CD4-positive, alpha-beta T cell treated with Interleukin-6 at 100 ng/mL for 8 hours (primary cell): Measurements from ENCODE around the gene PITX2.

ENCODE experiments used
- DNase-seq: peaks from one replicate; pipeline ENCODE4 v3.0.0-alpha.2; 2020; ENCODE audit warnings: mixed read lengths, low spot score

Gene PITX2

DNA sequence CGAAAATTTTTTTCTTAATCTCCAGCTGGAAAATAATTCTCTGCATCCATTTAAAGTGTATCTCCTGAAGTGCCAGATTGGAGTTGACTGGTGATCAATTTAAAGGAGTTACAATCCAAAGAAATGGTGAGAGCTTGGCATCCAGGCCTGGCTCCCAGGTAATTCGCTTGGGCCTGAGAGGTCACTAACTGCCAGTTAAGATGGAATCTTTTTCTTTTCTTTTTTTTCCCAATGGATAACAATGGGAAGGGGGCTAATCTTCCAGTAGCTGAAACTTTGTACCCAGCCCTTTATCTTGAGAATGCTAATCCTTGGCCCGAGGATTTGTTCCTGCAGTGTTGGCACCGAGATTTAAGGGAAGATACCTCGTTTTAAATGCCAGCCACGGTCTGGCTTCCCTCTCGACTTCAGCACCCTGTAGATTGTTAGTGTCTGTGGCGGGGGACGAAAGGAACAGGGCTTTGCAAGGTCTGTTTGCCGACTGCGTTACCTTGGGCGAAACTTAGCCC lies 13.3 kb upstream of the PITX2 start:
- DNase-seq = no peak

- DNase-seq = no peak
Observed at GRCh38 chr4:110635163-110635865, 12.4 kb upstream of the PITX2 start.

GRCh38 chr4:110634350-110635162 lies 11.7 kb upstream of the PITX2 start:
- no peak for DNase-seq

GRCh38 chr4:110633358-110634341 lies 10.8 kb upstream of the PITX2 start:
- DNase-seq = no peak

GRCh38 chr4:110632506-110633357 lies 9.9 kb upstream of the PITX2 start:
- DNase-seq = no peak

DNA sequence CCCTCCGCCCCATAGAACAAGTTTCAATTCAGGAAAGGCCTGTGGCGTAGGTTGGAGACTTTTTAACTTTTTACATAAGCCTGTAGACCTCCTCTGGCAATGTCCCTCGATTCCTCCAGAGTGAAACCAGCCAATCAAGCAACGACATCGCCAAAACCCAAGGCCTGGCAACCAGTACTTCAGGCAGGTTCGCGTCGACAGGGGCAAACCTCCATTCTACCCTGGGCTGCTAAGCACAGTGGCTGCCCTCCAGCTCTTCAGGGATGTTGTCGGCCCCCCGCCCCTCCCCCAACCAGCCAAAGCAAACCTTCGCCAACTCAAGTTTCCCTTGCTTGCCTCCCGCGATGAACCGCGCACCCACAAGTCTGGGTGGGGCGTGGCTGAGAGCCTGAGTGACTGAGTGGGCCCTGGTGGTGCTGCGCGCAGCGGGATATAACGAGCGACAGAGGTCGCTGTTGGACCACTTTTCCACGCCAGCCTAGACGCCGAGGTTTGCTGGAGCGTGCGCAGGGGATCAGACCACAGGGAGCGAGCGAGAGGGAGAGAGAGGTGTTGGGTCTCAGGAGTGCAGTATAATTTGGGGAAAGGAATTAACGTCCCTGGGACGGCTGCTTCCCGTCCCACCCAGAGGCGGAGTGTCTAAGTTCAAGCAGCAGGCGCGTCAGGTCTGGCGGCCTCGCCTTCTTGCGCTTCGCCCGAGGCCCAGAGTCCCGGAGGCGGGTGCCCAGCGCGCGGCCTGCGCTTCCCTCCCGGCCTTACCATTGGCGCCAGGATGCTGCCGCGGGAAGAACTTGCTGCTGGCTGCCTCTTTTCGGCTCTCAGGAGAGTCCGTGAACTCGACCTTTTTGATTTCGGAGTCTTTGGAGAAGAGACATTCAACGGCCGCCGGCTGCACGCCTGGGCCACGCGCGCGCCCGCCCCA lies 9.0 kb upstream of the PITX2 start:
- DNase-seq = no peak

- DNase-seq = no peak
Observed at GRCh38 chr4:110630688-110631402, 8.0 kb upstream of the PITX2 start.

DNA sequence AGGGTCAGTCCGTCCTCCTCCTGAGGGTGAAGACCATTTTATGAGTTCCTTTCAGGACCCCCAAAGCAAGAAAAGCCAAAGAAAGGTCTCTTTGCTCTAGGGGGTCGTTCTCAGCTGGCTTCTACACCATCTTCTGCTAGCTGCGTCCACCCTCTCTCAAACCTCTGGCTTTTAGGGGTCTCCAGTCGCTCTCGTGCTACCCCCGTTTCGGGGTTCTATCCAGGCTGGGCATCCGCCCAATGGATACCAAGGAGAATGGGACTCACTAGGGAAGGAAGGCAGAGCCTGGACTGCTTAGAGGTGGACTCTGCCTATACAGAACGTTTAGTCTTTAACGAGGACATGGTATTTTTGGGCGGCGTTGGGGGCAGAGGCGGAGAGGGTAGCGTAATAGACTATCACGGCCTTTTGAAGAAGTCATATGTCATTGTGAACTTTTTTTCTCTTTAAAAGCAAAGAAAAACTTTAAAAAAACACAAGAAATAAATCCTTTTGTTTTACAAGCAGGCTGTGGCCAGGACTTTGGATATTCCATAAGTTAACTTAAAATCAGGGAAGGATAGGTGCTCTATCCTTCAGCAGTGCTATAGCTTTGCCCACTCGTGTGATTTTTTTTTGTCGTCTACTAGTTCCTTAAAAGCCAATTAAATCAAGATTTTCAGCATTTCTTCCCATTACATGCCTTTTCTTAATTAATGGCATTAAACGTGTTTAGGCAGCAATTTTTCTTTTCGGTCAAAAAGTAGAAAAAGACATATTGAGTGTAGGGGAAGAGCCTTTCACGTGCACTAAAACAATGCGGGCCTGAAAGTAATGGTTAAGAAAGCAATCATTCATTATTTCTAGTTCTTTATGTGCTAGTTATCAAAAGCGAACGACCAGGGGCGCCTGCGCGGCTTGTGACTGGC lies 7.2 kb upstream of the PITX2 start:
- DNase-seq = no peak

DNA sequence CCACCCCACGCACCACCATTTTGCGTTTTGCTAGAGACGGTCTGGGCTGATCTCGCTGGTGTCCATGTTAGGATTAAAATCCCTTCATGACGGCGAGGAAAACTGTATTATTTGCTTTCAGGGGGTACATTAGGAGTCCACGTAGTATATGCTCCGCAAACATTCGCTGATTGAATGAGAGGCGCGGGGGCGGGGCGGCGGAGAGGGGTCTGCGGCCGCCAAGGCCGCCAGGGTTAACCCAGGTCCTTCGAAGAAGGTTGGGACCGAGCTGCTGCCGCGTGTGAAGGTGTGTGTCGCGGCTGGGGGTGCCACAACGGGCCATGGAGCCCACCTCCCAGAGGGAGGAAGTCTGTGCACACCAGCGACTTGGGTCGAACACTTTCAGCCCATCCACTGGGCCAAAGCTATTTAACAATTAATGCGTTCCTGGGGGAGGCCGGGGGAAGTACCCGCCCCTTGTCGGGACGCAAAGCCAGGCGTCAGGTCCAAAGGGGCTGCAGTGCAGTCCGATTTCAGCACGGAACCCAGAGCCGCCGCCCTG lies 6.4 kb upstream of the PITX2 start:
- DNase-seq = no peak

- no peak for DNase-seq
Observed at GRCh38 chr4:110628663-110629213, 5.9 kb upstream of the PITX2 start.

DNA sequence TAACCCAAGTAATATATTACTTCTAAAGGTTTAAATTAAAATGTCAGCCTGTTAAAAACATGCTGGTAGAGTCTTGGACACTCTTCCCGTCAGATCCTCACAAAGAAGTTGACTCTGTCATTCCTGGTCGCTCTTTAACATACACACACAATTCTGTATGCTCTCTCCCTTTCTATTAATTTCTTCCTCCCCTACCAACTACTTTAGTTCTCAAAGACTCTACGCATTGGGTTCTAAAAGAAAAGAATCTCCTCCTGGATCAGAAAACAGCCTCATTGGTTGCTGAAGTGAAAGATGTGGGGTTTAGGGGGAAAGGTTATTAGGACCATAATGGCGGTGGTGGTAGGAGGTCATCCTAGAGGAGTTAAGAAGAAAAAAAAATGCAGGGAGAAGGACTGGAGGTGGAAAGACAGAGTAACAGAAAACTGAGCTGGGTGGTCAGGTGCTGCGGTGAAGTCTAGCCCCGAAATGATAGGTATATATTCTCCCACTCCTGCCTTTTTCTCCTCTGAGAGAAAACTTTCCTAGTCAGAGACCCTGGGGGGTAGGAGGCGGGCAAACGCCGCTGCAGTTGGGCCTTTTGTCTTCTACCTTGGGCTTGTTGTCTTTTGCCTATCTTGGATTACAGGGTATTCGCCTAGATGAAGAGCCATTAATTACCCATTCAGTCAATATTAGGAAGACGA lies 5.2 kb upstream of the PITX2 start:
- no peak for DNase-seq

DNA sequence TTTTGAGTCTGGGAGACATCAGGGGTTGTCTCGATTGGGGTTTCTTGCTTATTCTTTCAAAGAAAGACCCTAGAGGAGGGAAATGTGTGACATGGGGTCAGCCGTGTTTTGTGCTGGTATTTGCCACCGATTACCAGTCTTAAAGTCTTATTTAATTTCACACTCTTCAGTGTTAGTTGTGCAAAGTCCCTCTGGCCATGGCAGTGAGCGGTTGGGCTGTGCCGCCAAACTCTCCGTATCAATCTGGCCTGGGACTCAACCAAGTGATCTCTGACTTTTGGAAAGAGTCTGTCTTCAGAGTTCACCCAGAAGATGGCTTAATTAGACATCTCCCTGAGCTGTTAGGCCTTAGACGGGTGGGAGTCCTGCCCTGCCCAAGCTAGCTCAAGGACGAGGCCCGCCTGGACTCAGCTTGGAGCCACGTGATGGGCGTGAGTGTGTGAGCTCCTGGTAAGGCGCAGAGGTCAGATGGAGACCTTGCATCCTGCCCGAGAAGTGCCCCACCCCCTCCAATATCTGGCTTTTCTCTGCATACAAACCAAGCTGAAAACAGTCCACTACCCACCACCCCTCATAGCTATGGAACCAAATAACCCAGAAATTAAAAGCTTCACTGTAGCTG lies 3.8 kb upstream of the PITX2 start:
- no peak for DNase-seq

DNA sequence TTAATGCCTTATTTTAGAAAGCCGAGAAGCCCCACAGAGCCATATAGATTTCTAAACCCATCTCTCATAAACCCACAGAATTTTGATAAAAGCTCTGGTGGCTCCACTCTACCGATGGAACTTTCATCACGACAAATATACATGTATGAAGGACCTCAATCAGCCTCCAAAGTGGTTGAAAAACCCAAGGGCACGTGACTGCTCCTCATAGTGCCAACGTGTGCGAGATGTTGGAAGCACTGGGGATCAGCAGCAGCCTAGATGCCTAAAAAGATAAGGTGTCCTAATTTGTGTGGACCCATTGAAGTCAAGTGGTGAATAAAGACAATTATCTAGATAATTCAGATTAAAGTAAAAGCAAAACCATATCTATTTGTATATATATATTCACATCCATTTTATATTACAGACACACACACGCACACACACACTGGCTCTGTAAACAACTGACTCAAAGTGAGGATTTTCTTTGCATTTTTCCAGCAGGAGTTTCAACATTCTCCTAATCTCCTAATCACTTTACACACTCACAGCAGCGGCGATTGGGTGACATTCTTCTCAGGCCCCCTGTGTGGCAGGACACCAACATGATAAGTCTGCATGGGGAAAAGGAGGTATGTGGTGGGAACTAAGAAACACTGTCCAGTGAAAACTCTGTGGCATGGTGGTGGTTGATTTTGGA lies 2.8 kb upstream of the PITX2 start:
- DNase-seq = no peak

GRCh38 chr4:110624904-110625494 lies 2.1 kb upstream of the PITX2 start:
- DNase-seq = no peak

GRCh38 chr4:110624398-110624780 lies 1.5 kb upstream of the PITX2 start:
- DNase-seq = no peak
